MM.1S (cell line): ENCODE measurements around the gene YWHAE.
"Not testable (repeated sequence)": the region's sequence is repeated elsewhere in the genome, so short reads cannot be mapped to it uniquely, and the experiment has no call there.

ENCODE experiments used
- DNase-seq: peaks from one replicate; pipeline ENCODE4 v3.0.0-alpha.2; 2015
- H2AFZ ChIP-seq: fragments of 300-600 bp; sonication (generic); 2 replicates; pipeline ENCODE4 v1.6.0; 2016; ENCODE audit warnings: antibody characterized with exemption, low read length
- H3F3A ChIP-seq: fragments of 300-600 bp; sonication (generic); 2 replicates; pipeline ENCODE4 v1.6.1; 2016; ENCODE audit warnings: mild to moderate bottlenecking, antibody characterized with exemption, low read length, moderate library complexity, mixed read lengths; ENCODE audit not compliant: insufficient read depth
- H3K27ac ChIP-seq: fragments of 300-600 bp; sonication (generic); 2 replicates; pipeline ENCODE4 v1.5.1; 2016; ENCODE audit warnings: mild to moderate bottlenecking, low read length
- H3K27me3 ChIP-seq: fragments of 300-600 bp; sonication (generic); replicated peaks from 2 replicates; pipeline ENCODE4 v1.6.0; 2016; ENCODE audit warnings: low read length; ENCODE audit not compliant: insufficient read depth
- H3K36me3 ChIP-seq: fragments of 300-600 bp; sonication (generic); replicated peaks from 2 replicates; pipeline ENCODE4 v1.6.1; 2016; ENCODE audit warnings: mild to moderate bottlenecking, low read length, mixed read lengths; ENCODE audit not compliant: insufficient read depth
- H3K4me1 ChIP-seq: fragments of 300-600 bp; sonication (generic); 2 replicates; pipeline ENCODE4 v1.6.1; 2016; ENCODE audit warnings: low read length, mixed read lengths
- H3K4me2 ChIP-seq: fragments of 300-600 bp; sonication (generic); 2 replicates; pipeline ENCODE4 v1.6.0; 2016; ENCODE audit warnings: low read depth, low read length
- H3K4me3 ChIP-seq: fragments of 300-600 bp; sonication (generic); 2 replicates; pipeline ENCODE4 v1.5.1; 2016; ENCODE audit warnings: low read length, mixed read lengths
- H3K79me2 ChIP-seq: fragments of 300-600 bp; sonication (generic); 2 replicates; pipeline ENCODE4 v1.6.1; 2016; ENCODE audit warnings: mixed run types, low read length, mixed read lengths
- H3K9ac ChIP-seq: fragments of 300-600 bp; sonication (generic); 2 replicates; pipeline ENCODE4 v1.6.1; 2016; ENCODE audit warnings: low read length, mixed read lengths
- H3K9me2 ChIP-seq: fragments of 300-600 bp; sonication (generic); replicated peaks from 2 replicates; pipeline ENCODE4 v1.6.1; 2016; ENCODE audit warnings: mild to moderate bottlenecking, low read length, mixed read lengths; ENCODE audit not compliant: insufficient read depth
- H3K9me3 ChIP-seq: fragments of 300-600 bp; sonication (generic); replicated peaks from 2 replicates; pipeline ENCODE4 v1.6.1; 2016; ENCODE audit warnings: mild to moderate bottlenecking, low read length, mixed read lengths; ENCODE audit not compliant: insufficient read depth
- H4K20me1 ChIP-seq: fragments of 300-600 bp; sonication (generic); 2 replicates; pipeline ENCODE4 v1.6.1; 2016; ENCODE audit warnings: mild to moderate bottlenecking, low read length, moderate library complexity, mixed read lengths; ENCODE audit not compliant: insufficient read depth
- CTCF ChIP-seq: fragments of 300-600 bp; sonication (generic); IDR thresholded peaks from 2 replicates; pipeline ENCODE4 v1.5.1; 2016; ENCODE audit warnings: antibody characterized with exemption, low read length, mixed read lengths
- EZH2 ChIP-seq: fragments of 300-600 bp; sonication (generic); optimal IDR thresholded peaks from 2 replicates; pipeline ENCODE3; 2017; ENCODE audit warnings: low read depth, mild to moderate bottlenecking, antibody characterized with exemption, low read length, mixed read lengths
- EZH2phosphoT487 ChIP-seq: fragments of 300-600 bp; sonication (generic); IDR thresholded peaks from 2 replicates; pipeline ENCODE4 v1.6.1; 2018; ENCODE audit warnings: antibody characterized with exemption, low read length

The YWHAE gene

GRCh38 chr17:1446201-1446600 is 46.2 kb upstream of the YWHAE start:
- peaks cover 14% of the 10 kb centered on the region for H4K20me1 ChIP-seq
- TF ChIP-seq CTCF (no peak), EZH2phosphoT487 (no peak), EZH2 (no peak)
- H3F3A ChIP-seq, result no peaks in the 10 kb centered on the region
- DNase-seq, result no peak
- H3K4me3 ChIP-seq, result no peak overlapping the region
- peaks cover 89% of the 10 kb centered on the region for H3K79me2 ChIP-seq
- H3K9me2 ChIP-seq, result no peaks in the 10 kb centered on the region
- no peaks in the 10 kb centered on the region for H3K36me3 ChIP-seq
- no peak overlapping the region for H3K27ac ChIP-seq
- H2AFZ ChIP-seq, result no peak overlapping the region
- no peak overlapping the region for H3K9ac ChIP-seq
- H3K27me3 ChIP-seq, result no peaks in the 10 kb centered on the region
- H3K9me3 ChIP-seq, result no peaks in the 10 kb centered on the region
- no peaks in the 10 kb centered on the region for H3K4me1 ChIP-seq
- H3K4me2 ChIP-seq, result no peak overlapping the region

- not testable (repeated sequence) for H3F3A ChIP-seq
These were observed 45.7 kb upstream of the YWHAE start for GRCh38 chr17:1445695-1446094.

GRCh38 chr17:1442721-1443120 is 42.7 kb upstream of the YWHAE start:
- not testable (repeated sequence) for H2AFZ ChIP-seq, H4K20me1 ChIP-seq, H3K36me3 ChIP-seq, H3K27ac ChIP-seq, H3K9me3 ChIP-seq, DNase-seq, H3K4me2 ChIP-seq, H3K27me3 ChIP-seq, H3K4me3 ChIP-seq, H3K4me1 ChIP-seq, H3F3A ChIP-seq, H3K9ac ChIP-seq, H3K9me2 ChIP-seq
- H3K79me2 ChIP-seq, result peaks cover 85% of the 10 kb centered on the region

More at GRCh38 chr17:1445695-1446094, 45.7 kb upstream of the YWHAE start:
- H2AFZ ChIP-seq, H3K9me2 ChIP-seq, H3K36me3 ChIP-seq, DNase-seq, H3K9me3 ChIP-seq, H3K27me3 ChIP-seq, H3K4me2 ChIP-seq, H3K4me1 ChIP-seq, H3K27ac ChIP-seq, H3K9ac ChIP-seq, H3K4me3 ChIP-seq: not testable (repeated sequence)
- Histone ChIP-seq H4K20me1 (peaks cover 14% of the 10 kb centered on the region), H3K79me2 (peaks cover 89% of the 10 kb centered on the region)

GRCh38 chr17:1442187-1442586 is 42.2 kb upstream of the YWHAE start:
- TF ChIP-seq EZH2, result no peak
- no peak for TF ChIP-seq CTCF
- no peak for TF ChIP-seq EZH2phosphoT487
- no peak overlapping the region for H2AFZ ChIP-seq
- no peaks in the 10 kb centered on the region for H3K9me3 ChIP-seq
- H3K4me3 ChIP-seq, result no peak overlapping the region
- no peak overlapping the region for H3K27ac ChIP-seq
- no peaks in the 10 kb centered on the region for H3K36me3 ChIP-seq
- no peak overlapping the region for H3K4me2 ChIP-seq
- H3K4me1 ChIP-seq, result no peaks in the 10 kb centered on the region
- no peaks in the 10 kb centered on the region for H3K9me2 ChIP-seq
- peaks cover 10% of the 10 kb centered on the region; the same call in 1 of the 2 replicates for H4K20me1 ChIP-seq
- no peaks in the 10 kb centered on the region for H3K27me3 ChIP-seq
- H3F3A ChIP-seq, result no peaks in the 10 kb centered on the region
- peaks cover 83% of the 10 kb centered on the region for H3K79me2 ChIP-seq
- no peak for DNase-seq
- no peak overlapping the region for H3K9ac ChIP-seq
